Stimulated activated CD4-positive, alpha-beta T cell treated with anti-CD3 and anti-CD28 coated beads, Interleukin-2, amount 100 ng/mL, for 24 hours (primary cell): Measurements from ENCODE around the gene SLC5A9.
"Not testable (repeated sequence)": the region's sequence is repeated elsewhere in the genome, so short reads cannot be mapped to it uniquely, and the experiment has no call there.

Experiments used
- DNase-seq, 2 donors: peaks; one replicate each; pipeline ENCODE4 v3.0.0-alpha.2; 2020

SLC5A9 gene

GRCh38 chr1:48246727-48247126, 24.2 kb downstream of the SLC5A9 start:
- no peak for DNase-seq

GRCh38 chr1:48248356-48248755, 25.8 kb downstream of the SLC5A9 start:
- DNase-seq, result no peak

GRCh38 chr1:48249868-48250267, 27.4 kb downstream of the SLC5A9 start:
- DNase-seq, result no peak

- DNase-seq, result no peak
Observed at GRCh38 chr1:48250572-48250971, 28.1 kb downstream of the SLC5A9 start.

DNA sequence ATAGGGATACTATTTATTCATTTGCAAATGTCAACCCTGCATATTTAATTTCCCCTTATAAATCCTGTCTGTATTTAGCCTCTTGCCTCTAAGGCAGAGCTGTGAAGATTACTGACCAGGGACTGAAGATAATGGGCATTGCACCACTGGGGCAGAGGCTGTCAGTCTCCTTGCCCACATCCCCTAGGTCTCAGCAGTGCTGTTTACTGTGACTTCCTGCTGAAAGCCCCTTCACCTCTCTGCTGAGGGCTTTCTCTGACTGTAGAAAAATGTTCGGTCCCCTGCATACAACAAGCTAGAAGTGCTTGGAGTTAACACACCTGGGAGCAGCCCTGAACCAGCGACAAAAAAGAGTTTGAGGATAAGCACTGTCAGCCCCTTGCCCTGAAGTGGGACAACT, 28.8 kb downstream of the SLC5A9 start:
- DNase-seq, result no peak

- no peak for DNase-seq
Observed at GRCh38 chr1:48251821-48252220, 29.3 kb downstream of the SLC5A9 start.

- DNase-seq, result no peak
Observed at GRCh38 chr1:48254254-48254653, 31.7 kb downstream of the SLC5A9 start.

- DNase-seq, result no peak
Observed at GRCh38 chr1:48258106-48258505, 35.6 kb downstream of the SLC5A9 start.

DNA sequence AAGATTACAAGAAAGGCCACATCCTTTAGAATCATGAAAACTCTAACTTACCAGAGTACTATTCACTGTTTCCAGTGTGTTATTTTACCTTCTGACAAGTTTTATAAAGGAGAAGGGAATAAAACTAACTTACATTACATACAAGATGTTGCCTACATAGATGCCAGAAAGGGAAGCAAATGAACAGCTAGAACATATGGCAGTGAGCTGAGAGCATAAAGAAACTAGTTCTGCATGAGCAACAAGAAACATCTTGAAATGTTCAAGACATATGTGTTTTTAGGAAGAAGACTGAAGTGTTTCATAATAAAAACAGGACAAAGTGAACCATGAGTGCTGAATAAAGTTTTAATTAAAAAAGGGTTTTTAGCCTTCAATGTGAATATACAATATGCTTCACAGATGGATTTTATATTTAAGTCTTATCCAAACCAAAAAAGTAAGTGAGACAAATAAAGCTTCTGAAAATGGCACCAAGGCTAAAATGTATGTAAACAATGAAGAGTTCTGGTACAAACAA, 39.4 kb downstream of the SLC5A9 start:
- no peak for DNase-seq

- DNase-seq, result no peak
Observed at GRCh38 chr1:48263041-48263440, 40.5 kb downstream of the SLC5A9 start.

- DNase-seq, result no peak
Observed at GRCh38 chr1:48266576-48266975, 44.1 kb downstream of the SLC5A9 start.

- DNase-seq, result not testable (repeated sequence)
Observed at GRCh38 chr1:48277437-48277836, 54.9 kb downstream of the SLC5A9 start.

DNA sequence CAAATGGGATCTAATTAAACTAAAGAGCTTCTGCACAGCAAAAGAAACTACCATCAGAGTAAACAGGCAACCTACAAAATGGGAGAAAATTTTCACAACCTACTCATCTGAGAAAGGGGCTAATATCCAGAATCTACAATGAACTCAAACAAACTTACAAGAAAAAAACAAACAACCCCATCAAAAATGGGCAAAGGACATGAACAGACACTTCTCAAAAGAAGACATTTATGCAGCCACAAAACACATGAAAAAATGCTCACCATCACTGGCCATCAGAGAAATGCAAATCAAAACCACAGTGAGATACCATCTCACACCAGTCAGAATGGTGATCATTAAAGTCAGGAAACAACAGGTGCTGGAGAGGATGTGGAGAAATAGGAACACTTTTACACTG, 59.8 kb downstream of the SLC5A9 start:
- not testable (repeated sequence) for DNase-seq

DNA sequence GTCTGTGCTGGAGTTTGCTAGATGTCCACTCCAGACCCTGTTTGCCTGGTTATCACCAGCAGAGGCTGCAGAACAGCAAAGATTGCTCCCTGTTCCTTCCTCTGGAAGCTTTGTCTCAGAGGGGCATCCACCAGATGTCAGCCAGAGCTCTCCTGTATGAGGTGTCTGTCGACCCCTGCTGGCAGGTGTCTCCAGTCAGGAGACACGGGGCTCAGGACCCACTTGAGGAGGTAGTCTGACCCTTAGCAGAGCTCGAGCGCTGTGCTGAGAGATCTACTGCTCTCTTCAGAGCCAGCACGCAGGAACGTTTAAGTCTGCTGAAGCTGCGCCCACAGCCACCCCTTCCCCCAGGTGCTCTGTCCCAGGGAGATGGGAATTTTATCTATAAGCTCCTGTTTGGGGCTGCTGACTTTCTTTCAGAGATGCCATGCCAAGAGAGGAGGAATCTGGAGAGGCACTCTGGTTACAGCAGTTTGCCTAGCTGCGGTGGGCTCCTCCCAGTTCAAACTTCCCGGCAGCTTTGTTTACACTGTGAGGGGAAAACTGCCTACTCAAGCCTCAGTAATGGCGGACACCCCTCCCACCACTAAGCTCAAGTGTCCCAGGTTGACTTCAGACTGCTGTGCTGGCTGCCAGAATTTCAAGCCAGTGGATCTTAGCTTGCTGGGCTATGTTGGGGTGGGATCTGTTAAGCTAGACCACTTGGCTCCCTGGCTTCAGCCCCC, 62.3 kb downstream of the SLC5A9 start:
- DNase-seq, result not testable (repeated sequence)

DNA sequence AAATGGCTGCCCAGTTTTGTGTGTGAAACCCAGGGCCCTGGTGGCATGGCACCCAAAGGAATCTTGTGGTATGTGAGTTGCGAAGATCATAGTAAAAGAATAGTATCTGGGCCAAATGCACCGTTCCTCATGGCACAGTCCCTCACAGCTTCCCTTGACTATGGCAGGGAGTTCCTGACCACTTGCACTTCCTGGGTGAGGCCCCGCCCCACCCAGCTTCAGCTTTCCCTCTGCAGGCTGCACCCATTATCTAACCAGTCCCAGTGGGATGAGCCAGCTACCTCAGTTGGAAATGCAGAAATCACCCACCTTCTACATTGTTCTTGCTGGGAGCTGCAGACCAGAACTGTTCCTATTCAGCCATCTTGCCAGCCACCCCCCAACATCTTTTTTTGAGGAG, 63.0 kb downstream of the SLC5A9 start:
- DNase-seq, result no peak

GRCh38 chr1:48291421-48291820, 68.9 kb downstream of the SLC5A9 start:
- no peak for DNase-seq

GRCh38 chr1:48292706-48293105, 70.2 kb downstream of the SLC5A9 start:
- DNase-seq, result no peak

- DNase-seq, result not testable (repeated sequence)
Observed at GRCh38 chr1:48294094-48294493, 71.6 kb downstream of the SLC5A9 start.

DNA sequence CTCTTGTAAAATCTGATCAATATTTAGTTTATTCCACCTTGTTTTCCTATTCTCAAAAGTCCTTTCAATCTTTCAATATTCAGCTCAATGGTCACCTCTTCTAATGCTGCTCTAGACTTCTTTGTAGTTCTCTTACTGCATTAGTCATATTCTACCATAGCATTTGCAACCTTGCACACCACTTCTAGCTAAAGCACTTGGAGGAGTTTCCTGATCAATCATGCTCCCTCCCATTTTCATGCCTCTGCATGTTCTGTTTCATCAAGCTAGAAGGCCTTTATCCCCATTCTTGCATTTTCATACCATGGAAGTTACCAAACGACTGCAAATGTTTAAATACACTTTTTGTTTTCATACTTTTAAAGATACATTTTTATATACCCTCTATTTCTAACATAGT, 72.1 kb downstream of the SLC5A9 start:
- DNase-seq, result no peak
